HUES64 (cell line): ENCODE data around the gene PAK2.

Source experiments
- H3K27ac ChIP-seq: 2 replicates; pipeline ENCODE4 v1.7.0; 2013; ENCODE audit warnings: low read depth, low read length, inconsistent platforms
- H3K27me3 ChIP-seq: 2 replicates; pipeline ENCODE4 v1.6.1; 2013; ENCODE audit warnings: mild to moderate bottlenecking, low read length; ENCODE audit not compliant: insufficient read depth
- H3K36me3 ChIP-seq: 2 replicates; pipeline ENCODE4 v1.6.1; 2013; ENCODE audit warnings: mild to moderate bottlenecking, low read length; ENCODE audit not compliant: insufficient read depth
- H3K4me1 ChIP-seq: 2 replicates; pipeline ENCODE4 v1.6.1; 2013; ENCODE audit warnings: mild to moderate bottlenecking, low read length, moderate library complexity; ENCODE audit not compliant: insufficient read depth
- H3K4me3 ChIP-seq: 2 replicates; pipeline ENCODE4 v1.5.1; 2013; ENCODE audit warnings: mild to moderate bottlenecking, low read length, moderate library complexity
- H3K9ac ChIP-seq: 2 replicates; pipeline ENCODE4 v1.6.1; 2013; ENCODE audit warnings: mild to moderate bottlenecking, low read depth, low read length
- H3K9me3 ChIP-seq: 2 replicates; pipeline ENCODE4 v1.6.1; 2013; ENCODE audit warnings: low read depth, low read length; ENCODE audit not compliant: insufficient read depth
- WGBS: fragments of 150-250, 120-280 bp; methylation state at CpG from one replicate; pipeline ENCODE4 v1.1.7; 2013; ENCODE audit warnings: missing lambda C conversion rate; 5-methylcytosine and 5-hydroxymethylcytosine counted together

The PAK2 gene

DNA sequence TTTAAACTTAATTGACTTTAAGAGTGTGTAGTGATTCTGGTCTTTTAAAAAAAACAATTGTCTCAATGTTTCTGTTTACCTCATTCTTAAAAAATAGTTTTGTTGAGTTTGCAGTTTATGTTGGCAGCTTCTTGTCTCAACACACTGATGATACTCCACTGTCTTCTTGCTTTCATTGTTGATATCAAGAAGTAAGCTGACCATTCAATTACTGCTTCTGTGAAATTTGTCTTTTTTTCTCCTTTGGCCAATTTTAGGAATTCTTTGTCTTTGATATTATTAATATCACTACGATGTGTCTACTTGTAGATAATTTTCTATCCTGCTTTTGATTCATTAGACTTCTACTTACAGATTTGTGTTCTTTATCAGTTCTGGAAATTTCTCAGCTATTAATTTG is 31.4 kb downstream of the PAK2 start:
- H3K27me3 ChIP-seq: no peaks in the 10 kb centered on the region
- WGBS: no CpG with 5 or more reads among the region's 1 CpG
- peaks cover 20% of the 10 kb centered on the region for H3K4me1 ChIP-seq
- H3K36me3 ChIP-seq: peaks cover 20% of the 10 kb centered on the region
- no peak overlapping the region for H3K27ac ChIP-seq
- no peaks in the 10 kb centered on the region for H3K9me3 ChIP-seq
- H3K4me3 ChIP-seq: no peak overlapping the region
- no peak overlapping the region for H3K9ac ChIP-seq

DNA sequence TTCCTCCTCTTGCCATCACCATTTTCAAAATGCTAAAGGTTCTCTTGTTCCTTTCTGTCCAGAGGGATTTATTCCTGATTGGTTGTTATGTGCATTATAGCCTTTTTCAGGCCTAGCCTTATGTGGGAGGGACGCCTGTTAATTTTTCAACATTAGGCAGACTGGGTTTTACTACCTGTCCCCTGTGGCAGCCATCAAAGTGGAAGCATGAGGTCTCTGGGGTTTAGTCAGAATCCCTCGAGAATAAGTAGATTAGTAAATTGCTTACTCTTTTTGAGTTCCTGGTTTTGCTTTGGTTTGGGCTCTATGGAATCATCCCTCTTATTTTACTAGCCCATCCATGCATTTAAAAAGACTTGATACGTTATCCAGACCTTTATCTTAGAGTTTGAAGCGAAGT is 32.4 kb downstream of the PAK2 start:
- Histone ChIP-seq H3K4me1 (peaks cover 20% of the 10 kb centered on the region), H3K27me3 (no peaks in the 10 kb centered on the region), H3K27ac (no peak overlapping the region), H3K36me3 (peaks cover 17% of the 10 kb centered on the region), H3K4me3 (no peak overlapping the region), H3K9me3 (no peaks in the 10 kb centered on the region), H3K9ac (no peak overlapping the region)
- 95% methylated on average over 4 of the region's 4 CpGs for WGBS

DNA sequence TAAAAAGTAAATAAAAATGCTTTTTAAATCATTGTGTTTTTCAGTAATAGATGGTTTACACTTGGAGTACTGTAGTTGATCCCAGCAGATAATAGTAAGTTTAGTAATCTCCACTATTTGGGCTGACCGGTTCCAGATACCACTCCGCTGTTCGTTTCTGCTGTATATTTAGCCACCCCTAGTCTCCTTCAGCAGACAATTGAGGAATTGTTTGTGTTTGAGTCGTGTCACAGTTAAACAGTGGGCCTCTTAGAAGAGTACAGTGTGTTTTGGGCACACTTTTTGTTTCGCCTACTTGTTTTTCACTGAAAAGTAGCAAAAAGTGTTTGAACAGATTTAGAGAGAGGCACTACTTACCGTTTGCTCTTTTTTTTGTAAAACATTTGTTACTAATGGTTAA is 33.2 kb downstream of the PAK2 start:
- peaks cover 20% of the 10 kb centered on the region for H3K4me1 ChIP-seq
- H3K27me3 ChIP-seq: no peaks in the 10 kb centered on the region
- H3K9ac ChIP-seq: no peak overlapping the region
- H3K9me3 ChIP-seq: no peaks in the 10 kb centered on the region
- WGBS: 95% methylated on average over 5 of the region's 6 CpGs
- peaks cover 19% of the 10 kb centered on the region for H3K36me3 ChIP-seq
- no peak overlapping the region for H3K4me3 ChIP-seq
- H3K27ac ChIP-seq: no peak overlapping the region

DNA sequence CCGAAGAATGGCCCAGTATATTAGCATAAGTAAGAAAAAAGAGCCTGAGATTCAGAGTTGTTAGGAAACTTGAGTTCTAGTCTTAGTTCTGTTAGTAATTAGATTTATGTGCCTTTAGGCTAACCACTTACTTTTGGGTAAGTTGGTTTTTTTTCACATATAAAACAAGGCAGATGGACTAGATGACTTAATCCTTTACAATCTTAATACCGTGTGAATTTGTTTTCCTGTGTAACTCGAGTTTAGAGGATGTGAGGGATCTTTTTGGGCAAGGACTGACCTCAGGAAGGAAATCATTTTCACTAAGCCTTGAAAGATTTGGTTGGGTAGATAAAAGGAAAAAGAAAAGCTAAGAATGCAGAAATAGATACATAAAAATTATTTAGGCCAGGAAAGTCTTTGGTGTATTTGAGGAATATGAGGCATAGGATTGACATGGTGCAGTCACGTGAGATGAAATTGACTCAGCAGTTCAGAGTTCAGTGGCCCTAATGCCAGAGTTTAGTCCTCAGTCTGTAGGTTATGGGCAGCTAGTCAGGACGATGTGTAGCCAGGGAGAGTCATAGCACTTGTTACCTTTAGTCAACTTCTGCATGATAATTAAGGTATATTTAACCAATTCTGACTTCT is 34.6 kb downstream of the PAK2 start:
- H3K36me3 ChIP-seq: peaks cover 14% of the 10 kb centered on the region
- H3K9me3 ChIP-seq: peaks cover under 1% of the 10 kb centered on the region; the same call in 1 of the 2 replicates
- no peaks in the 10 kb centered on the region for H3K27me3 ChIP-seq
- H3K9ac ChIP-seq: no peak overlapping the region
- no peak overlapping the region; the same call in 1 of the 2 replicates for H3K27ac ChIP-seq
- WGBS: 78% methylated on average over 4 of the region's 5 CpGs
- H3K4me1 ChIP-seq: peaks cover 20% of the 10 kb centered on the region
- H3K4me3 ChIP-seq: no peak overlapping the region

DNA sequence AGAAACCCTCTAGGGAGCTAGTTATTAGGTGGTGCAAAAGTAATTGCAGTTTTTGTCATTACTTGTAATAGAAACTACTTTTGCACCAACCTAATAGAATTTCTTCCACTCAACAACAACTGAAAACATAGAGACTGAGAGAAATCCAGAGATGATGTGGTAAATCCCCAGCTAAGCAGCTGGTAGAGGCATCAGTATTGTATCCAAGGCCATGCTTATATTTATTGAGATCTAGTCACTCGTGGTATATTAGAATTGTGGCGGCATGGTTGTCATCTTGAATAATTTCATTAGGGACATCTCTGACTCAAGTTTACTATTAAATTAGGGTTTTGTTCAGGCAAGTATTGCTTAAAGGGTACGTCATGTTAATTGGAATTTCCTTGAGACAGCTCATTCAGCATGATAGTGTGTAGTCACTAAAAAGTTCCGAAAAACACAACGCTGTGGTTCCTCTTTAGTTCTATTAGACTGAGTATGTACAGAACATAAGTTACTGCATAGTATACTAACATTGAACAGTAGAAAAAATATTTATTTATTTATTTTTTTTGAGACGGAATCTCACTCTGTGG is 35.3 kb downstream of the PAK2 start:
- H3K36me3 ChIP-seq: peaks cover 20% of the 10 kb centered on the region
- H3K9ac ChIP-seq: no peak overlapping the region
- H3K9me3 ChIP-seq: peaks cover 7% of the 10 kb centered on the region
- H3K27ac ChIP-seq: no peak overlapping the region
- H3K27me3 ChIP-seq: no peaks in the 10 kb centered on the region
- 95% methylated on average over 6 of the region's 6 CpGs for WGBS
- peaks cover 20% of the 10 kb centered on the region for H3K4me1 ChIP-seq
- no peak overlapping the region for H3K4me3 ChIP-seq

DNA sequence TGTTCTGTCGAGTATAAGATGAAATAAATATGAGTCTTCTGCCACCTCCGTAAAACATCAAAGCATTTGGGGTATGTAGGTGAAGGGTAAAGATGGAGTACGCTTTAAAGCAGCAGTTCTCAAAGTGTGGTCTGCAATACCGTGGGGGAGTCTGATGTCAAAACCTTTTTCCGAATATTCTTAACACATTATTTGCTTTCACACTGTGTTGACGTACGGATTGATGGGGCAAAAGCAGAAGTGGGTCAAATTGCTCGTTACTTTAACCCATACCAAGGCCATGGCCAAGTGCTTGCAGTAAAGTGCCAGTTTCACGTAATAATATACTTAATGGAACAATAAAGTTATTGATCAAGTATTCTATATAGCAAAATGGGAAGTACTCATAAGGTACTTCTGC is 36.3 kb downstream of the PAK2 start:
- peaks cover 26% of the 10 kb centered on the region for H3K36me3 ChIP-seq
- no peaks in the 10 kb centered on the region for H3K27me3 ChIP-seq
- no peak overlapping the region for H3K9ac ChIP-seq
- H3K9me3 ChIP-seq: peaks cover 12% of the 10 kb centered on the region
- H3K27ac ChIP-seq: no peak overlapping the region
- peaks cover 20% of the 10 kb centered on the region for H3K4me1 ChIP-seq
- no peak overlapping the region for H3K4me3 ChIP-seq
- 93% methylated on average over 8 of the region's 9 CpGs for WGBS

DNA sequence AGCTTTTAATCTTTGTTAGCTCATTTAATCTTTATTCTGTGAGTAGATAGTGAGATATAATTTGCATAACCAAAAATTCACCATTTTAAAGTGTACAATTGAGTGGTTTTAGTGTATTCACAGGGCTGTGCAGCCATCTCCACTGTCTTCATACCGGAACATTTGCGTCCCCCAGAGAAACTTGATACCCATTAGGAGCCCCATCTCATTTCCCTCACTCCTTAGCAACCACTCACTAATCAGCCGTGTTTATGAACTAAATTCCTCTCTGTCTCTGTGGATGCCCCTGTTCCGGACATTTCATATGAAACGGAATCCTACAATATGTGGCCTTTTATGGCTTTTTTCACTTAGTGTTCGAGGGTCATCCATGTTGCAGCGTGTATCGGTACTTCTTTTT is 38.2 kb downstream of the PAK2 start:
- Histone ChIP-seq H3K27me3 (no peaks in the 10 kb centered on the region), H3K4me1 (peaks cover 8% of the 10 kb centered on the region), H3K4me3 (no peak overlapping the region), H3K9me3 (peaks cover 12% of the 10 kb centered on the region), H3K36me3 (peaks cover 29% of the 10 kb centered on the region), H3K9ac (no peak overlapping the region), H3K27ac (no peak overlapping the region)
- 96% methylated on average over 8 of the region's 8 CpGs for WGBS

DNA sequence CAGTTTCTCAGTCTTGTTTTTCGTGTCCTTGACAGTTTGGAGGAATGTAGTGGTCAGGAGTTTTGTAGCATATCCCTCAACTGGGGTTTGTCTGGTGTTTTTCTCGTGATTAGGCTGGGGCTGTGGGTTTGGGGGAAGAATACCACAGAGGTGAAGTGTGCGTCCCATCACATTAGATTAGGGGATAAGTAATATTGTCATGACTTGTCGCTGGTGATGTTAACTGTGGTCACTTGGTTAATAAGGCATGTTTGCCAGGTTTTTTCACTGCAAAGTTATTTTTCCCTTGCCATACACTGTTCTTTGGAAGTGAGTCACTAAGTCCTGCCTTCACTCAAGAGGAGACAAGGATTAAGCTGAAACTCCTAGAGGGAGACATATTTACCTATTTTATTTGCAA is 39.1 kb downstream of the PAK2 start:
- H3K27ac ChIP-seq: no peak overlapping the region
- WGBS: 93% methylated on average over 4 of the region's 4 CpGs

DNA sequence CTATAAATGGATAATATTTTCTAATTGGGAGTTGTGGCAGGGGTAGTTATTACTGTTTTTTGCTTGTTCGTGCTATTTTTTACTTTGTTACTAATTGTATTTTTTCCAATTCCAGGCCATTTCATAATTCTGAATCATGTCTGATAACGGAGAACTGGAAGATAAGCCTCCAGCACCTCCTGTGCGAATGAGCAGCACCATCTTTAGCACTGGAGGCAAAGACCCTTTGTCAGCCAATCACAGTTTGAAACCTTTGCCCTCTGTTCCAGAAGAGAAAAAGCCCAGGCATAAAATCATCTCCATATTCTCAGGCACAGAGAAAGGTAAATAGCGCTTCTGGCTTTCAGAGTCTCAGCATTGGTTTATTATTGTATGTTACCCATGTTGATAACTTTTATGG is 42.9 kb downstream of the PAK2 start:
- 98% methylated on average over 3 of the region's 4 CpGs for WGBS
- H3K4me1 ChIP-seq: peaks cover 2% of the 10 kb centered on the region
- H3K27ac ChIP-seq: no peak overlapping the region
- H3K4me3 ChIP-seq: no peak overlapping the region
- H3K9ac ChIP-seq: no peak overlapping the region
- peaks cover 12% of the 10 kb centered on the region for H3K9me3 ChIP-seq
- H3K27me3 ChIP-seq: no peaks in the 10 kb centered on the region
- peaks cover 47% of the 10 kb centered on the region for H3K36me3 ChIP-seq

More for the DNA sequence above, 39.1 kb downstream of the PAK2 start:
- no peaks in the 10 kb centered on the region for H3K27me3 ChIP-seq
- H3K9me3 ChIP-seq: peaks cover 12% of the 10 kb centered on the region
- peaks cover 39% of the 10 kb centered on the region for H3K36me3 ChIP-seq
- H3K4me1 ChIP-seq: peaks cover 6% of the 10 kb centered on the region; the same call in 1 of the 2 replicates
- no peak overlapping the region for H3K9ac ChIP-seq
- no peak overlapping the region for H3K4me3 ChIP-seq

DNA sequence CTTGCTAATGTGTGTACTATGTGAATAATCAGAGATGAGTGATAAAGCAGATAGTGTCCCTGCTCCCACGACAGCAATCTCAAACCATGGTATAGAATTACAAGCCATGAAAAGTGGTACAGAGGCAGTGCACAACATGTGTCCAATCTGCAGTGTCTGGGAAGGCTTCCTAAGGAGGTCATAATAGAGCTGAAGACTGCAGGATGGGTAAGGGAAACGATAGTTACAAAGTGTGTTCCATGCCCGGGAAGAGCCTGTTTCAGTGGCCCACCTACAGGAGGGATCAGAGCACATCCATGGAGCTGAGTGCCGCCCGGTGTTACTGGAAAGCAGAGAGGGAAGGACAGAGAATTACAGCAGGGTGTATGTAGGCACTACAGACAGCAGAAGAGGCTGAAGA is 48.9 kb downstream of the PAK2 start:
- WGBS: 88% methylated on average over 5 of the region's 5 CpGs
- Histone ChIP-seq H3K27ac (no peak overlapping the region; the same call in 1 of the 2 replicates), H3K4me1 (peaks cover 27% of the 10 kb centered on the region), H3K36me3 (peaks cover 39% of the 10 kb centered on the region), H3K27me3 (no peaks in the 10 kb centered on the region), H3K9me3 (peaks cover 15% of the 10 kb centered on the region), H3K9ac (no peak overlapping the region), H3K4me3 (no peak overlapping the region)

DNA sequence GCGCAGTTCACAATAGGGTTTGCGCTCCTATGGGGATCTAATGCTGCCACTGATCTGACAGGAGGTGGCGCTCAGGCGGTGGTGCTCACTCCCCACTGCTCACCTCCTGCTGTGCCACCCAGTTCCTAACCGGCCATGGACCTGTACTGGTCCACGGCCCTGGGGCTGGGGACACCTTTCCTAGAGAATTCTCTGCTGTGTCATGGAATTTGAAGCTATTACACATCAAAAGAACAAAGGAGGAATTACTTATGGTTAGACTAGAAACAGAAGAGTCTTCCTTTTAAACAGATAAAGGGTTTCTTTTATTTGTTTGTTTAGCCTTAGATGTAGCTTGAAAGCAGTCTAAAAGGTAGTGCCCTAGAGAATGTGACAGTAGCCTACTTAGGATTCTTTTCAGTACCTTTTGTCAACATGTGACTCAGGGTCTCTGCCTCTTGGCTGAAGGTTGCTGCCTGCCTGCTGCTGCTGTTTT is 50.3 kb downstream of the PAK2 start:
- Histone ChIP-seq H3K36me3 (peaks cover 41% of the 10 kb centered on the region), H3K9ac (no peak overlapping the region), H3K27ac (no peak overlapping the region), H3K9me3 (peaks cover 19% of the 10 kb centered on the region), H3K27me3 (no peaks in the 10 kb centered on the region), H3K4me1 (peaks cover 28% of the 10 kb centered on the region), H3K4me3 (no peak overlapping the region)
- 96% methylated on average over 6 of the region's 6 CpGs for WGBS
